ENCODE data around the gene DNAJC12. TPM values are rescaled to one million over a fixed set of nuclear protein-coding genes. Genes with fewer than 3 reads are reported as not detected.

The DNAJC12 gene
- total RNA-seq, 1 donor from 2014 or later = 3.7 TPM

GRCh38 chr10:67809107-67809506 is 28.9 kb downstream of the DNAJC12 start:
- Histone ChIP-seq H3K36me3 (no peaks in the 10 kb centered on the region), H3K27me3 (no peaks in the 10 kb centered on the region), H3F3A (ENCODE audit: low read depth) (no peaks in the 10 kb centered on the region), H3K9me3 (ENCODE audit: low read depth) (no peaks in the 10 kb centered on the region), H3K4me1 (peaks cover 2% of the 10 kb centered on the region), H3K79me2 (ENCODE audit: low read depth) (no peaks in the 10 kb centered on the region), H3K4me2 (no peak overlapping the region), H2AFZ (replicated peaks) (no peak overlapping the region), H4K20me1 (ENCODE audit: low read depth) (no peaks in the 10 kb centered on the region), H3K27ac (no peak overlapping the region), H3K4me3 (no peak overlapping the region), H3K9ac (no peak overlapping the region)
- Mint-ChIP-seq H3K4me3 (no peak overlapping the region), H3K27ac (no peak overlapping the region), H3K9me3 (no peaks in the 10 kb centered on the region), H3K36me3 (no peaks in the 10 kb centered on the region), H3K27me3 (ENCODE audit: insufficient read depth, low read depth) (no peaks in the 10 kb centered on the region), H3K4me1 (no peaks in the 10 kb centered on the region)
- no peak for TF ChIP-seq EZH2phosphoT487 (IDR thresholded peaks at IDR 0.05)
- TF ChIP-seq EZH2 (IDR thresholded peaks at IDR 0.05) = no peak
- TF ChIP-seq, protein P1, sequence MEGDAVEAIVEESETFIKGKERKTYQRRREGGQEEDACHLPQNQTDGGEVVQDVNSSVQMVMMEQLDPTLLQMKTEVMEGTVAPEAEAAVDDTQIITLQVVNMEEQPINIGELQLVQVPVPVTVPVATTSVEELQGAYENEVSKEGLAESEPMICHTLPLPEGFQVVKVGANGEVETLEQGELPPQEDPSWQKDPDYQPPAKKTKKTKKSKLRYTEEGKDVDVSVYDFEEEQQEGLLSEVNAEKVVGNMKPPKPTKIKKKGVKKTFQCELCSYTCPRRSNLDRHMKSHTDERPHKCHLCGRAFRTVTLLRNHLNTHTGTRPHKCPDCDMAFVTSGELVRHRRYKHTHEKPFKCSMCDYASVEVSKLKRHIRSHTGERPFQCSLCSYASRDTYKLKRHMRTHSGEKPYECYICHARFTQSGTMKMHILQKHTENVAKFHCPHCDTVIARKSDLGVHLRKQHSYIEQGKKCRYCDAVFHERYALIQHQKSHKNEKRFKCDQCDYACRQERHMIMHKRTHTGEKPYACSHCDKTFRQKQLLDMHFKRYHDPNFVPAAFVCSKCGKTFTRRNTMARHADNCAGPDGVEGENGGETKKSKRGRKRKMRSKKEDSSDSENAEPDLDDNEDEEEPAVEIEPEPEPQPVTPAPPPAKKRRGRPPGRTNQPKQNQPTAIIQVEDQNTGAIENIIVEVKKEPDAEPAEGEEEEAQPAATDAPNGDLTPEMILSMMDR (IDR thresholded peaks at IDR 0.05) = no peak
- no peak for DNase-seq (ENCODE audit: low spot score)

DNA sequence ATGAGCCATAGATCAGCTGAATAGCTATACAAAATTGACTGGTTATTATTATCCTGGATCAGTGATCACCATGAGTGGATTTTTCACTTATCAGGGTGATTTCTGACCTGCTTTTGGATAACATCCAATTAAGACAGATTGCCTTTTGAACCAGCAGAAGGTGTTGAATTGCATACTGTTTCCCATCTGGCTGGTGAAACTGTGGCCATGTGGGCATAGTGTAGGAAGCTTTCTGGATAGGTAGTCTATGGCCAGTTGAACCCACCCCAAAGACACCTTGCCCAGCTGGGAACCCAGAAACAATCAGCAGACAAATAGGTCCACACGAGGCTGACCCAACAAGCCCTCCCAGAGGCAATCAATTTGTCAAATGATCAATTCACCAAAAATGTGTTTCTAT is 29.3 kb downstream of the DNAJC12 start:
- Histone ChIP-seq H3K4me1 (peaks cover 2% of the 10 kb centered on the region), H2AFZ (replicated peaks) (no peak overlapping the region), H3K9me3 (ENCODE audit: low read depth) (no peaks in the 10 kb centered on the region), H3K4me2 (no peak overlapping the region), H3K36me3 (no peaks in the 10 kb centered on the region), H3K27ac (no peak overlapping the region), H3K27me3 (no peaks in the 10 kb centered on the region), H3F3A (ENCODE audit: low read depth) (no peaks in the 10 kb centered on the region), H3K4me3 (no peak overlapping the region), H3K9ac (no peak overlapping the region), H4K20me1 (ENCODE audit: low read depth) (no peaks in the 10 kb centered on the region), H3K79me2 (ENCODE audit: low read depth) (no peaks in the 10 kb centered on the region)
- Mint-ChIP-seq H3K4me1 (no peaks in the 10 kb centered on the region), H3K9me3 (no peaks in the 10 kb centered on the region), H3K27me3 (ENCODE audit: insufficient read depth, low read depth) (no peaks in the 10 kb centered on the region), H3K36me3 (no peaks in the 10 kb centered on the region), H3K4me3 (no peak overlapping the region), H3K27ac (no peak overlapping the region)
- no peak for DNase-seq (ENCODE audit: low spot score)
- TF ChIP-seq, protein P1 (IDR thresholded peaks at IDR 0.05) = no peak
- TF ChIP-seq EZH2phosphoT487 (IDR thresholded peaks at IDR 0.05) (no peak), EZH2 (IDR thresholded peaks at IDR 0.05) (no peak)

GRCh38 chr10:67807855-67808456 is 30.0 kb downstream of the DNAJC12 start:
- Histone ChIP-seq H3K9me3 (ENCODE audit: low read depth) (no peaks in the 10 kb centered on the region), H3F3A (ENCODE audit: low read depth) (no peaks in the 10 kb centered on the region), H3K27ac (no peak overlapping the region), H3K4me3 (no peak overlapping the region), H3K4me1 (peaks cover 2% of the 10 kb centered on the region), H4K20me1 (ENCODE audit: low read depth) (no peaks in the 10 kb centered on the region), H3K79me2 (ENCODE audit: low read depth) (no peaks in the 10 kb centered on the region), H3K9ac (no peak overlapping the region), H3K36me3 (no peaks in the 10 kb centered on the region), H3K27me3 (no peaks in the 10 kb centered on the region), H2AFZ (replicated peaks) (no peak overlapping the region), H3K4me2 (no peak overlapping the region)
- no peaks in the 10 kb centered on the region for H3K27me3 Mint-ChIP-seq (ENCODE audit: insufficient read depth, low read depth)
- H3K4me3 Mint-ChIP-seq = no peak overlapping the region
- no peak overlapping the region for H3K27ac Mint-ChIP-seq
- H3K36me3 Mint-ChIP-seq = no peaks in the 10 kb centered on the region
- DNase-seq (ENCODE audit: low spot score) = no peak
- no peaks in the 10 kb centered on the region for H3K4me1 Mint-ChIP-seq
- H3K9me3 Mint-ChIP-seq = no peaks in the 10 kb centered on the region
- TF ChIP-seq, protein P1 (IDR thresholded peaks at IDR 0.05) = no peak
- no peak for TF ChIP-seq EZH2 (IDR thresholded peaks at IDR 0.05)
- no peak for TF ChIP-seq EZH2phosphoT487 (IDR thresholded peaks at IDR 0.05)
